Superior temporal gyrus (tissue), 1 donor: ENCODE data around the gene CFAP70.
A peak's percentile ranks its signal among the peaks of the same experiment; 100 is the strongest.
"Not testable (repeated sequence)": the region's sequence is repeated elsewhere in the genome, so short reads cannot be mapped to it uniquely, and the experiment has no call there.

Experiments used
- DNase-seq: peaks from one replicate; pipeline ENCODE4 v3.0.0-alpha.2; 2016; ENCODE audit errors: extremely low spot score

The CFAP70 gene

DNA sequence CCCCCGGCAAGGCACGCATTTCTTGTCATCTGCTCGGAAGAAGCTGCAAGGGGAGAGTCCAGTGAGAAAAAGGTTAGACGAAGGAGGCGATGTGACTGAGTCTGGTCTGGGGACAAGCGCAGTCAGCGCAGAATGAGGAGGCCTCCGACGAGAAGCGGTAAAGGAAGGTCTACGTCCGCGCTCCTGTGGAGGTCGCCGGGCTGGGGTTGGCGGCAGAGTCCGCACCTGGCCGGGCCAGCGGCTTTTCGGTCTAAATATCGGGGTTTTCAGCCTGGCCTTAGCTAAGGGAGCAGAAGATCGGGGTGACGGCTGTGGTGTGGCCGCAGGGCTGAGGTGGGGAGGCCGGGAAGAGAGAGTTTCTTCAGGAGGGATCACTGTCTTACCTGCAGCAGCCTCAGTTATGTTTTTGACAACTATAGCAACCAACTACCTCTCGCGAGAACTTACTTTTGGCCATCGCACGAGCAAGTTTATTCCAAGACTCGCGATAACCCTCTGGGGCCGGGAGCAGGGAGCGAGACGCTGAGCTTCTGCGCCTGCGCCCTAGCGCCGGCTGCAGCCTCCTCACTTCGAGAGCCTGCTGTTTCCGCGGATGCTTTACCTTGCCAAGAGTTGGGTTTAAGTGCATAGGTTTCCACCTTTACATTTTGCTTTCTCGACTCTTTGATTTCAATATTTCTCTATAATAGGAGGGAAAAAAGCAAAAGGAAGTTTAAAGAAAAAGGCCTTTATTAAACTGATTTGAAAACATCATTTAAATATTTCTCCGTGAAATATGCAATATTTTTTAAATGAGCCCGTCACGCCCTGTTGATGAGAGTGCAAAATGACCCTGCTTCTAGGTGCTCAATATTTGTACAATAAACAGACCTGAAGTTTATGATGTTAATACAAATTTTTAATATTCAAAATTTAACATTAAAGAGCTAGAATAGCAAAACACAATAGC is at the start of gene CFAP70:
Gene CFAP70 (minus strand): TSS at position 534 of the 949 bp plus-strand sequence. CDS start 4,068 bp downstream, outside the sequence.
- DNase-seq: peak; percentile 93

DNA sequence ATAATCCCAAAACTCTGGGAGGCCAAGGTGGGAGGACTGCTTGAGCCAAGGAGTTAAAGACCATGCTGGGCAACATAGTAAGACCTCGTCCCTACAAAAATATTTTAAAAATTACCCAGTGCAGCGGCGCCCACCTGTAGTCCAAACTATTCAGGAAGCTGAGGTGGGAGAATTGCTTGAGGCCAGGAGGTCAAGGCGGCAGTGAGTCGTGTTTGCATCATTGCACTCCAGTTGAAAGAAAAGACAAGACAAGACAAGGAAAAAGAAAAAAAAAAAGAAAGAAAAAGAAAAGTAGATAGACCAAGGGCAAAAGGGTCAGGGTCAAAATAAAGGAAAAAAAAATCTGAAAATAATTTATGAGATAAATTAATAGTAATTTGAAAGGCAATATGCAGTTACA is 49.4 kb upstream of the CFAP70 start:
- DNase-seq: no peak

DNA sequence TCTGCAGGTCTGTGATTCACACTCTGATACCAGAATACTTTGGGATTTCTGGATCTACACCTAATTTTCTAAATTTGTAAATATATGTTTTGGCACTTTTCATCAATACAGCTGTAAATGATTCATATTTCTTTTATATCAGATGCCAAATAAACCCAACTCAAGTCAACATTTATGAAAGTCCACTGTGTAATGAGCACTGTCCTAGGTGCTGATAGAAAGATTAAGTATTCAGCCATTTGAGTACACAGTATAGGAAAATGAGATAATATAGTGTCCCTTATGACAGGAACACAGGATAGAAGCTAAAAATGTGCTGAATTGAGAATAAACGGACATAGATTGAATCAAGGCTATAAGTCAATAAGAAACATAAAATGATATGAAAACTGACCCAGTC is 48.8 kb upstream of the CFAP70 start:
- DNase-seq: no peak

DNA sequence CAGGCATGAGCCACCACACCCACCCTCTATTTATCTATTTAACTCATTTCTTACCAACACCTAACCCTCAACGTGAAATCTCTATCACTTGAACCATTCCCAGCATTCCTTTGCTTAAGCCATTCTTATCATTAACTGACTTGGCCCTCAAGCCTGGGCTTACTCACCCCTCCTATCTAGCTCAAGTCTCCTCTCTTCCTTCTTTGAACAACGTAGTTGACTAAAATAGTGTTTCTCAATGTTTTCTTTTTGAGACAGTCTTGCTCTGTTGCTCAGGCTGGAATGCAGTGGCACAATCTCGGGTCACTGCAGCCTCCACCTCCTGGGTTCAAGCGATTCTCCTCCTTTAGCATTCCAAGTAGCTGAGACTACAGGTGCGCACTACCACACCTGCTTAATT is 48.2 kb upstream of the CFAP70 start:
- no peak for DNase-seq

DNA sequence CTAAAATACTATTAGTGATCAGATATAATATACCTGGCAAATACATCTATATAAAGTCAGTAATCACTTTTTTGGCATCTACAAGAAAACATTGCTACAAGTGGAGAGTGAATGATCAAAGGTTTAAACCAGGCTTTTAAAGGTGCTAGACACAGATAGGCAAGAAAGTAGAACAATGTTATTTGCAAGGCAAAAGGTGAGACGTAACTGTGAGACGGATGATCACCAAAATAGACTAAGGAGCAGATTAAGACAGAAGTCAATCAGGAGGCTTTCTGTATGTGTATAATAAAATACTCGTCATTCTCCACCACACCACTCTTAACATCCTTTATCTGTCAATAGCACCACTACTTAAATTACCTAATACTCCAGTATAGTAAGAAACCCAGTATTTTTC is 46.9 kb upstream of the CFAP70 start:
- DNase-seq: no peak

DNA sequence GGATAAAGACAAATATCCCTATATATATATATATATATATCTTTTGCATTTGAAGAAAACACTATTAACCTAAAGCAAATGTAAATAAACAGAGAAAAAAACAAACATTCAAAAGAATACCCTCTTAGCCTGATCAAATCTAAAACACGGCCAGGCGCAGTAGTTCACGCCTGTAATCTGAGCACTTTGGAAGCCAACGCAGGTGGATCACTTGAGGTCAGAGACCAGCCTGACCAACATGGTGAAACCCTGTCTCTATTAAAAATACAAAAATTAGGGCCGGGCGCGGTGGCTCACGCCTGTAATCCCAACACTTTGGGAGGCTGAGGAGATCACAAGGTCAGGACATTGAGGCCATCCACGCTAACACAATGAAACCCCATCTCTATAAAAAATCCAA is 46.0 kb upstream of the CFAP70 start:
- DNase-seq: no peak

DNA sequence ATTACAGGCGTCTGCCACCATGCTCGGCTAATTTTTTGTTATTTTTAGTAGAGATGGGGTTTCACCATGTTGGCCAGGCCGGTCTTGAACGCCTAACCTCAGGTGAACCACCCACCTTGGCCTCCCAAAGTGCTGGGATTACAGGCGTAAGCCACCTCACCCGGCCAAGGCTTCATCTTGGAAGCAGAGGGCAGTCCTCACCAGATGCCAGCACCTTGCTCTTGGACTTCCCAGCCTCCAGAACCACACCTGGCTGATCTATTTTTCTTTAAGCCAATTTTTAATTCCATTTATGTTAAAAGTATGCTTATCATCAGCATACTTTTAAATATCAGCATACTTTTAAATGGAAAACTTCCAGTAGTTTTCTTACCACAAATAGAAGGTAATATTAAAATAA is 43.0 kb upstream of the CFAP70 start:
- no peak for DNase-seq

DNA sequence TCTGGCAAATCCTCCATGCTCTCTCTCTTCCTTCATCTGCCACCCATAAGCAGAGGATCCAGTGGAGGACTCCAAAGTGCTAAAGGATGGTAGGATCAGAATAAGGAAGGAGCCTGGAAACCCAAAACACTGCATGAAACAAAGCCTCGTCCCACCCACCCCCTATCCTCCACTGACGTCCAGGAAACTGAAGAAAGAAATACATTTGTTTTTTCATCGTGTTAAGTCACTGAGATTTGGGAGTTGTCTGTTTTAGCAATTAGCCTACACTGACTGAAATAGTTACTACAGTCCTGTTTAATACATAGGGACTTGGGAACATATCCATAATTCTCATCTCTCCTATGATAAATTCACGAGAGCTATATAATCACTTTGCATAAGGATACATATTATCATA is 40.4 kb upstream of the CFAP70 start:
- DNase-seq: no peak

DNA sequence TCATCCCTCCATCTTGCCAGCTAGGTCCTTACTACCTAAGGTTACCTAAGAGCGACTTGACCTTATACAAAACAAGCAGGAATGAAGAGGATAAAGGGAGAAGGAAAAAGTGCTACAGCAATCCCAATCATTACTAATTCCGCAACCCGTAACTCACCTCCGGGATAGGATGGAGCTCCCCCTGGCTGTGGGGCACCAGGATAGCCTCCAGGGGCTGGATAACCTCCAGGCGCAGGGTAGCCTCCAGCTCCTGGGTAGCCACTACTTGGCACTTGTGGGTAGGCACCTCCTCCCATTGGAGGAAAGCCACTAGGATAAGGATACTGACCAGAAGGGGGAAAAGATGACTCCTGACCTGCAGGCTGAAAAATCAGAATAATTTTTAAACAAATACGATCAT is 39.4 kb upstream of the CFAP70 start:
- DNase-seq: no peak

DNA sequence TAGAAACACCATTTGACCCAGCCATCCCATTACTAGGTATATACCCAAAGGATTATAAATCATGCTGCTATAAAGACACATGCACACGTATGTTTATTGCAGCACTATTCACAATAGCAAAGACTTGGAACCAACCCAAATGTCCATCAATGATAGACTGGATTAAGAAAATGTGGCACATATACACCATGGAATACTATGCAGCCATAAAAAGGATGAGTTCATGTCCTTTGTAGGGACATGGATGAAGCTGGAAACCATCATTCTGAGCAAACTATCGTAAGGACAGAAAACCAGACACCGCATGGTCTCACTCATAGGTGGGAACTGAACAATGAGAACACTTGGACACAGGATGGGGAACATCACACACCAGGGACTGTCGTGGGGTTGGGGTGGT is 35.7 kb upstream of the CFAP70 start:
- not testable (repeated sequence) for DNase-seq

DNA sequence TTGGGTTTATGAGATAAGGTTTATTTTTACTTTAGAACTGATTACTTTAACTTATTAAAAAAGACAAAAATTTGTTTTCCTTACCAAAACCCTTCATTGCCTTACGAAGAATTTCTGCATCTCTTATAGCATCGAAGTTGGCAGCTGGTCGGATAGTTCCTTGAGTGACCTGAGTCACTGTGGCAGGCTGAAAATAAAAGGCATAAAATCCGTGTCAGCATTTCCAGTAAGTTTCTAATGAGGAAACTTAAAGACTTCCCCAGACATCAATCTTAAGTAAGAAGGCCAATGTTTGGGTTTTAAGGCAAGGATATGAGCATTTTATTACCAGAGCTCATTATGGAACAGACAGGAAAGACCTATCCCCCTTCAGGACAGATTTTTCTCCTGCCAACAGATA is 29.6 kb upstream of the CFAP70 start:
- no peak for DNase-seq

DNA sequence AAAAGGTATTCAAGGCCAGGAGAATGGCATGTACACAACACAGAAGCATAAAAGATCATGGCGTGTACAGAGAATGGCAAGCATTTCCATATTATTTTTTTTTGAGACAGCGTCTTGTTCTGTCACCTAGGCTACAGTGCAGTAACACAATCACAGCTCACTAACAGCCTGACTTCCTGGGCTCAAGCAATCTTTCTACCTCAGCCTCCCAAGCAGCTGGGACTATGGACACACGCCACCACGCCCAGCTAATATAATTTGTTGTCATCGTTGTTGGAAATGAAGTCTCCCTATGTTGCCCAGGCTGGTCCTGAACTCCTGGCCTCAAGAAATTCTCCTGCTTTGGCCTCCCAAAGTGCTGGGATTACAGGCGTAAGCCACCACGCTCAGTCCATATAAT is 27.9 kb upstream of the CFAP70 start:
- no peak for DNase-seq

DNA sequence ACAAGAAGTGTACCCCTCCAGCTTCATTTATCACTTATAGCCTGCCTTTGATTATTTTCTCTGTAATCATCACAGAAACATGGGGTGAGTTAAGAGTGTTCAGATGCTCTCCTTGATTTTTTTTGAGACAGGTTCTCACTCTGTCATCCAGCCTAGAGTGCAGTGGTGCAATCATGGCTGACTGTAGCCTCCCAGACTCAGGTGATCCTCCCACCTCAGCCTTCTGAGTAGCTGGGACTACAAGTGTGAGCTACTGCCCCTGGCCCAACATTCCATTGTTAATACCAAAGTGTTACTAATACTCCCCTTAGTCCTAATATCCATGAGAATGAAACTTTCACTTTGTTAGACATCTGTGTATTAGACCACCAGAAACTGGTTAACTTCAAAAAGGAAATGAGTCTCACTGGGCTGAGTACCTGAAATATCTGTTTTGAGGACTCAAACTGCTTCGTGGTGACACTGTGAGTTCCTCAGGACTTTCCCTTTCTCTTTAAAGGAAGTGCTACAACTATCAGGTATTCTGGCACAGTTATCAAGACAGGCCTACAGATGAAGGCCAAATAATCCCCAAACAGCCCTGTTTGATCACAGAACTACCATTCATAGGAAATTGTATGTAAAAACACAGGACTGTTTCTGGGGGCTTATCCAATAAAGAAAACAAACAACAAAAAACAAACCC is 20.5 kb upstream of the CFAP70 start:
- DNase-seq: no peak

DNA sequence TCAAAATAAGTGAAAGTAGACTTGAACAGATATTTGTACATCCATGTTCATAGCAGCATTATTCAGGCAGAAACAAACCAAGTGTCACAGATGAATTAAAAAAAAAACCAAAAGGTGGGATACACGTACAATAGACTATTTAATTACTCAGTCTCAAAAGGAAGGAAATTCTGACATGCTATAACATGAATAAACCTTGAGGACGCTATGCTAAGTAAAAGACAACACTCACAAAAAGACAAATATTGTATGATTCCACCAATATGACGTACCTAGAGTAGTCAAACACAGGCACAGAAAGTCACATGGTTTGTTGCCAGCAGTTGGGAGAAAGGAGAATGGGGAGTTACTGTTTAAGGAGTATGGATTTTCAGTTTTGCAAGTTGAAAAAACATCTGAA is 18.0 kb upstream of the CFAP70 start:
- DNase-seq: no peak

DNA sequence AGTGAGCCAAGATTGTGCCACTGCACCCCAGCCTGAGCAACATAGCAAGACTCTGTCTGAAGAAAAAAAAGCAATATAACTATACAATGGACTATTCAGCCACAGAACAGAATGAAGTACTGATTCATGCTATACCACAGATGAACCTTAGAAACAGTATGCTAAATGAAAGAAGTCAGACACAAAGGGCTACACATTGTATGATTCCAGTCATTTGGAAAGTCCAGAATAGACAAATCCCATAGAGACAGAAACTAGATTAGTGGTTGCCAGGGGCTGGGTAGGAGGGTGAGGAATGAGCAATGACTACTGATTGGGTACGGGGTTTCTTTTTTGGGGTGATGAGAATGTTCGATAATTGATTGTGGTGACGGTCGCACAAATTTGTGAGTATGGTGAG is 9.6 kb upstream of the CFAP70 start:
- DNase-seq: peak; percentile 75

DNA sequence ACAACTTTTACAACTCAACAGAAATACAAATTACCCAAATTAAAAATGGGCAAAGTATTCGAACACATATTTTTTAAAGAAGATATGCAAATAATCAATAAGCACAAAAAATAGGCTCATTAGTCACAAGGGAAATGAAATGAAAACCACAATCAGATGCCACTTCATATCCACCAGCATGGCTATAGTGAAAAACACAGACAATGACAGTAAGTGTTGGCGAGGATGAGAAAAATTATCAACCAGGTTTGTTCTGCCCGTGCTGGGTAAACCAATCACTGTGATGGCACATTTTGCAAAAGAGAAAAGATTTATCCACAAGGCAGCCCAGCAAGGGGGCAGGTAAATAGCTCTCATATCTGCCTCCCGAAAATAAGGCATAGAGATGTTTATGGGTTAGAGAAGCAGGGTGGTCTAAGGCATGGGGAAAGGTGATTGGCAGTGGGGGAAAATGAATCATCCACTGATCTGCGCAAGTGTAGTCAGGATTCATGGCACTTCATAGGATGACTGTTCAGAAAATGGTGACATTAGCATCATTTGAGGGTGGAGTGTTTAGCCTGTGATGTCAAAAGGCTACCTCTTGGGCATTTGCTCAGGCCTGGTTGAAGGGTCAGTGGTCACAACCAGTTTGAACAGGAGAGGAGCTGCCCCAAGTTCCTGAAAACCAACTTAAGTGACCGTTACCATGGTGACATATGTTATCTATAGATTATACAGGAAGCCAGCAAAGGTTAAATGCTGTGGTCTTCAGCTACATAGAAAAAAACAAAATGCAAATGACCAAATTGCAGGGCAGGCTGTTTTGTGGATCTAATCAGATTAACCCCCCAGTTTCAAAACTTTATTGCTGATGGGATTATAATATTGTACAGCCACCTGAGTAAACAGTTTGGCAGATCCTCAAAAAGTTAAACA is 8.0 kb upstream of the CFAP70 start:
- no peak for DNase-seq

DNA sequence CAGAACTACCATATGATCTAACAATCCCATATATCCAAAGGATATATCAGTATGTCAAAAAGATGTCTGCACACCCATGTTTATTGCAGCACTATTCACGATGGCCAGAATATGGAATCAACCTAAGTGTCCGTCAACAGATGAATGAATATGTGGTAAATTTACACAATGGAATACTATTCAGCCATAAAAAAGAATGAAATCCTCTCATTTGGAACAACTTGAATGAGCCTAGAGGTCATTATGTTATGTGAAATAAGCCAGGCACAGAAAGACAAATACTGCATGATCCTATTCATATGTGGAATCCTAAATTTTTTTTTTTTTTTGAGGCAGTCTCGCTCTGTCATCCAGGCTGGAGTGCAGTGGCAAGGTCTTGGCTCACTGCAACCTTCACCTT is 6.3 kb upstream of the CFAP70 start:
- no peak for DNase-seq

DNA sequence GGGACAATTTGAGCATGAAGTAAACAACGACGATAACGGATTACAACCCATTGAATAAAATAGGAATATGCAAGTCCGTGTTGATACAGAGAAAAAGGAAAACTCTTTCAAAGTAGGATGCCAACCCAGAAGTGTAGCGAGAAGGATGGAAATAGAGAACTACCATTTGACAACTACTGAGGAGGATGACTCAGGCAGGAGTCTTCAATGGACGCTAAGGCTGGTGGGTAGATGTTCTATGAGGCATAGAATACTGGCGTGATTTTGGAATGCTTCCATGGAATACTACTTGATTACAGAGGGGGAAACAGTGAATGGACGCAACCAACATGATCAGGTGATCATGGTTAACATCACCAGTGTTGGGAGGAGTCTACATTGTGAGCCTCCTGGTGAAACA is 828 bp upstream of the CFAP70 start:
- DNase-seq: no peak

DNA sequence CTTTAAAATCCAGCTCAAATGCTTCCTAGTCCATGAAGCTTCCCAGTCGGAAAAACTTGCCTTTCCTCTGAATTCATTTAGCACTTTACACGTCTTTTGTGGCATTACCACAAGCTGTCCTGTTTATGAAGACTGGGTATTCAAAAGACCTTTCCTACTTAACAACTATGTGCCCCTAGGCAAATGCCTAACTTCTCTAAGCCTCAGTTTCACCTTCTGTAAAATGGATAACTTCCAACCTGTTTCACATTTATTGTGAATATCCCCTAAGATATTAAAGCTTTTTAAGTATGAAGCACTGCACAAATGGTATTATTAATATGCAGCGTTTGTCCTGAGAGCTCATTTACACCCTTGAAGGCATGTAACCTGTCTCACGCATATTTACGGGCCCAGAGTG is 843 bp downstream of the CFAP70 start:
- DNase-seq: no peak

DNA sequence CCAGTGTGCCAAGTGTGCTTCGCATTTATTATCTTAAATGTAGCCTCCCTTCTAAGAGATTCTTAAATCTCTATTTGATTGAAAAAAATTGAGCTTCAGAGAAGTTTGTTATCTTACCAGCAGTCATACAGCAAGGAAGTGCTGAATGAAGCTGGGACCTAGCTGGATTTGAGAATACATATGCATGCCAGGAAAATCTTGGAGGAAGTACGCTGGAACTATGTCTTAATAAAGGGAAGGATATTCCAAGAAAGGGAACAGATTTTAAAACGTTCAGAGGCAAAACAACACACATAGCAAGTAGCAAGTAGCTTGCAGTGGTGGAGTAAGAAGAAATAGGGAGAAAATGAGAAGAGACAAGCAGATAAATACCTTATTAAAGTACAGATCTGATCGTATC is 1.5 kb downstream of the CFAP70 start:
- no peak for DNase-seq

DNA sequence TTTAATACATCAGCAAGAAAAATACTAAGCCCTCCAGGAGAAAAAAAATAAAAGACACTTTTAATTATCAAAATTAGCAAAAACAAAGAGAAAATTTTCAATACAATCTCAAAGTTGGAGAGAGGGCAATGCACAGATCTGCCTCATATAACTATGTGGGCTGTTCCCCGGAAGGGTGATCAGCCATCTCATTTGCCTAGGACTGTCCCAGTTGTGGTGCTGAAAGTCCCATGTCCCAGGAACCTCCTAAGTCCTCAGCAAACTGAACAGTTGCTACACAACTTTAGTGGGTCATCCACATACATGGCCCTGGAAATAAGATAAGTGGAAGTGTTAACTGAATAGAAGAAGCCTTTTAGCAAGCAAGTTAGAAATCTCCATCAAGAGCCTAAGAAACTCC is 14.4 kb downstream of the CFAP70 start:
- no peak for DNase-seq

DNA sequence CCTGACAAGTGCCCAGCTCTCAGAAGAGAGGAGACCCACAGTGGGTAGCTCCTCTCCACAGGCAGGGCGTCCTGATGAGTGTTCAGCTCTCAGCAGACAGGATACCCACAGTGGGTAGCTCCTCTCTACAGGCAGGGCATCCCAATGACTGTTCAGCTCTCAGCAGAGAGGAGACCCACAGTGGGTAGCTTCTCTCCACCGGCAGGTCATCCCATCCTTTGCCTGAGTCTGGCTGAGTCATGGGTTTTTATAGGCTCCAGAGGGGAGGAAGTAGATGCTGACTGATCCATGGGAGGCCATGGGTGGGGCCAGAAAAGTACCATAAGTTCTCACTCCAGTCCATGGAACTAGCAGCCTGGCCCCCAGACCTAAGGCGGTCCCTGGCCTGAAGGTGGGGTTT is 18.5 kb downstream of the CFAP70 start:
- no peak for DNase-seq
